Islet precursor cell (in vitro differentiated cells): Measurements from ENCODE around the gene GOLIM4.
"Not testable (repeated sequence)": the region's sequence is repeated elsewhere in the genome, so short reads cannot be mapped to it uniquely, and the experiment has no call there.

ENCODE experiments used
- DNase-seq: peaks from one replicate; pipeline ENCODE4 v3.0.0-alpha.2; 2018

The GOLIM4 gene

GRCh38 chr3:168071591-168072322 lies 24.0 kb downstream of the GOLIM4 start:
- no peak for DNase-seq

GRCh38 chr3:168070919-168071318 lies 24.8 kb downstream of the GOLIM4 start:
- DNase-seq = no peak

GRCh38 chr3:168068346-168068745 lies 27.4 kb downstream of the GOLIM4 start:
- DNase-seq = no peak

GRCh38 chr3:168066882-168067281 lies 28.8 kb downstream of the GOLIM4 start:
- DNase-seq = no peak

GRCh38 chr3:168065569-168065968 lies 30.2 kb downstream of the GOLIM4 start:
- no peak for DNase-seq

- no peak for DNase-seq
These were observed 32.6 kb downstream of the GOLIM4 start for GRCh38 chr3:168063122-168063521.

- no peak for DNase-seq
These were observed 33.0 kb downstream of the GOLIM4 start for GRCh38 chr3:168062679-168063078.

GRCh38 chr3:168061332-168061996 lies 34.3 kb downstream of the GOLIM4 start:
- no peak for DNase-seq

- no peak for DNase-seq
These were observed 35.4 kb downstream of the GOLIM4 start for GRCh38 chr3:168060317-168060716.

- no peak for DNase-seq
These were observed 37.2 kb downstream of the GOLIM4 start for GRCh38 chr3:168058481-168058880.

GRCh38 chr3:168056398-168057230 lies 39.1 kb downstream of the GOLIM4 start:
- DNase-seq = not testable (repeated sequence)

GRCh38 chr3:168054447-168054846 lies 41.3 kb downstream of the GOLIM4 start:
- no peak for DNase-seq

GRCh38 chr3:168053115-168053514 lies 42.6 kb downstream of the GOLIM4 start:
- no peak for DNase-seq

GRCh38 chr3:168052515-168052914 lies 43.2 kb downstream of the GOLIM4 start:
- no peak for DNase-seq

GRCh38 chr3:168051531-168052471 lies 43.9 kb downstream of the GOLIM4 start:
- no peak for DNase-seq

GRCh38 chr3:168051070-168051469 lies 44.7 kb downstream of the GOLIM4 start:
- DNase-seq = no peak

GRCh38 chr3:168049367-168049974 lies 46.3 kb downstream of the GOLIM4 start:
- DNase-seq = no peak

- DNase-seq = peak; percentile 77
These were observed 47.1 kb downstream of the GOLIM4 start for GRCh38 chr3:168048414-168049330.

GRCh38 chr3:168047936-168048335 lies 47.8 kb downstream of the GOLIM4 start:
- no peak for DNase-seq

- DNase-seq = no peak
These were observed 48.4 kb downstream of the GOLIM4 start for GRCh38 chr3:168047190-168047795.
